Measurements from ENCODE around the gene FGF22. TPM values are rescaled to one million over a fixed set of nuclear protein-coding genes. Genes with fewer than 3 reads are reported as not detected.

The FGF22 gene
- polyA plus RNA-seq, 1 donor from 2014 or later: 0.48 TPM

DNA sequence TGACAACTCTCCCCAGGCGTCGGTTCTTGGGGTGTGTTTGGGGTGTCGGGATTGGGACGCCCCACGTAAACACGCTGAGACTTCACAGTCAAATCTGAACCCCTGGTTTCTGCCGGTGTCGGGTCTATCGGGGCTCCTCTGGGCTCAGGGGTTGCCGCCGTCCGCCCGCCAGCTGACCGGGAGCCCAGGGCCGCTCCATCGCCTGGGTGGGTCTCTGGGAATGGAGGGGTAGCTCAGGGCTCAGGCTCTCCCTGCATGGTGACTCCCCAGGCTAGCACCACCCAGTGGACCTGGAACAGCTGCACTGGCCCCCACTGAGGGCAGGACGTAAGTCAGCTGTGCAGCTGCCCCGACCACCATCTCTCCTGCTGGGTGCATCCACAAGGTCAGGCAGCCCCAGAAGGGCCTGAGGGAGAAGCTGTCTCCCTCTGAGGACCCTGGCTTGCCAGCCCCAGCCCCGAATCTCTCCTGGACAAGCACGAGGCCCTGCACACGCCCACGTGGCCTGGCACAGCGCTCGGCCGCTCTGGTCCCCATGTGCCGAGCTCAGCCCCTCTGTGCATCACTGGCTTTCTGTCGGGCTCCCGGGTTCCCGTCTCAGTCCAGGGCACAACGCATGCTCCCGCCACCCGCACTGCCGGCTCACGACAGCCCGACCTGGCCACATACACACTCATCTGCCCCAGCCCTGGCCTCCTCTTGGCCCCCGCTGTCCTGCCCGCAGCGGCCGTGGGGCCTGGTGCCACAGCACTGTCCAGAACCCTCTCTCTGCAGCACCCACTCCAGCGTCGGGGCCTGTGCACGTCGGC is 17.3 kb downstream of the FGF22 start:
- Histone ChIP-seq H3K4me2 (ENCODE audit: low read length) (no peak overlapping the region), H2AFZ (ENCODE audit: low read depth, low read length) (no peak overlapping the region), H3K9me3 (ENCODE audit: low read length) (no peaks in the 10 kb centered on the region), H3K36me3 (ENCODE audit: insufficient read depth, low read length) (no peaks in the 10 kb centered on the region), H4K20me1 (ENCODE audit: insufficient read depth) (peaks cover 11% of the 10 kb centered on the region), H3F3A (ENCODE audit: insufficient read depth, low read length, poor library complexity, severe bottlenecking) (no peaks in the 10 kb centered on the region), H3K27me3 (ENCODE audit: insufficient read depth, low read depth, low read length) (no peaks in the 10 kb centered on the region), H3K9ac (ENCODE audit: low read length) (no peak overlapping the region), H3K9me2 (ENCODE audit: insufficient read depth, low read length) (no peaks in the 10 kb centered on the region), H3K27ac (ENCODE audit: low read length) (no peak overlapping the region), H3K79me2 (replicated peaks; ENCODE audit: insufficient read depth, low read length) (peaks cover 60% of the 10 kb centered on the region), H3K4me3 (ENCODE audit: low read length) (no peak overlapping the region)
- TF ChIP-seq SMC3 (conservative IDR thresholded peaks at IDR 0.05; ENCODE audit: poor library complexity): no peak
- no peak for TF ChIP-seq EP300 (conservative IDR thresholded peaks at IDR 0.05; ENCODE audit: poor library complexity, severe bottlenecking)
- TF ChIP-seq POLR2AphosphoS5 (IDR thresholded peaks at IDR 0.05): no peak
- TF ChIP-seq EZH2 (IDR thresholded peaks at IDR 0.05; ENCODE audit: borderline replicate concordance, insufficient read depth, low read length, poor library complexity, severe bottlenecking): no peak
- TF ChIP-seq REST (IDR thresholded peaks at IDR 0.05; ENCODE audit: borderline replicate concordance): no peak
- TF ChIP-seq RAD21 (conservative IDR thresholded peaks at IDR 0.05): no peak
- no peak for TF ChIP-seq CTCF (IDR thresholded peaks at IDR 0.05; ENCODE audit: poor library complexity, severe bottlenecking)
- no peak for TF ChIP-seq MXI1 (conservative IDR thresholded peaks at IDR 0.05; ENCODE audit: poor library complexity, severe bottlenecking)
- TF ChIP-seq TAF1 (IDR thresholded peaks at IDR 0.05; ENCODE audit: low read depth): no peak

GRCh38 chr19:657611-658010 is 17.9 kb downstream of the FGF22 start:
- Histone ChIP-seq H3K4me2 (ENCODE audit: low read length) (no peak overlapping the region), H3K27ac (ENCODE audit: low read length) (no peak overlapping the region), H3K4me3 (ENCODE audit: low read length) (no peak overlapping the region), H4K20me1 (ENCODE audit: insufficient read depth) (peaks cover 11% of the 10 kb centered on the region), H3K79me2 (replicated peaks; ENCODE audit: insufficient read depth, low read length) (peaks cover 67% of the 10 kb centered on the region), H3K27me3 (ENCODE audit: insufficient read depth, low read depth, low read length) (no peaks in the 10 kb centered on the region), H3K9me3 (ENCODE audit: low read length) (no peaks in the 10 kb centered on the region), H3K9me2 (ENCODE audit: insufficient read depth, low read length) (no peaks in the 10 kb centered on the region), H2AFZ (ENCODE audit: low read depth, low read length) (no peak overlapping the region), H3K36me3 (ENCODE audit: insufficient read depth, low read length) (no peaks in the 10 kb centered on the region), H3F3A (ENCODE audit: insufficient read depth, low read length, poor library complexity, severe bottlenecking) (no peaks in the 10 kb centered on the region), H3K9ac (ENCODE audit: low read length) (no peak overlapping the region)
- TF ChIP-seq POLR2AphosphoS5 (IDR thresholded peaks at IDR 0.05): no peak
- TF ChIP-seq MXI1 (conservative IDR thresholded peaks at IDR 0.05; ENCODE audit: poor library complexity, severe bottlenecking): no peak
- no peak for TF ChIP-seq RAD21 (conservative IDR thresholded peaks at IDR 0.05)
- no peak for TF ChIP-seq EZH2 (IDR thresholded peaks at IDR 0.05; ENCODE audit: borderline replicate concordance, insufficient read depth, low read length, poor library complexity, severe bottlenecking)
- TF ChIP-seq CTCF (IDR thresholded peaks at IDR 0.05; ENCODE audit: poor library complexity, severe bottlenecking): no peak
- no peak for TF ChIP-seq REST (IDR thresholded peaks at IDR 0.05; ENCODE audit: borderline replicate concordance)
- no peak for TF ChIP-seq SMC3 (conservative IDR thresholded peaks at IDR 0.05; ENCODE audit: poor library complexity)
- no peak for TF ChIP-seq EP300 (conservative IDR thresholded peaks at IDR 0.05; ENCODE audit: poor library complexity, severe bottlenecking)
- no peak for TF ChIP-seq TAF1 (IDR thresholded peaks at IDR 0.05; ENCODE audit: low read depth)
